NCI-H446 (cell line): ENCODE data around the gene VWC2L.

Experiments
- DNase-seq, 2 experiments: peaks; one replicate each; lab custom pipeline; 2025; lab: John Stamatoyannopoulos, UW

VWC2L gene

DNA sequence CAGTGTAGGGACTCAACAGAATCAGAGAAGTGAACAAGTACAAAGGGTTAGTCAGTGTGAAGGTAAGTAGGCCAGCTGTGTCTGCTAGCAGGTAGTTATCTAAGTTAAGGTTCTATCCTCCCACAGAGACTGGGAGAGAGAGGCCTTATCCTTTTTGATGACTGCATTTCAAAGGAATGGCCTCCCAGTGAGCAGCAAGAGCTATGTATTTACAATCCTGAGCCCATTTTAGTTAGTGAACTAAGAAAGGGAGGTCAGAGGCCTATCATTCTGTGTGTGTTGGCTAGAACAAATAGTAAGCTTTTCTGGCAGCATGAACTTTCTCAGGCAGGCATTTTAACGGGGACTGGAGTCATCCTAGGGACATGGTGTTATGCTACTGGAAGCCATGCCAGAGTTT is 182.9 kb downstream of the VWC2L start:
- DNase-seq: no peak

DNA sequence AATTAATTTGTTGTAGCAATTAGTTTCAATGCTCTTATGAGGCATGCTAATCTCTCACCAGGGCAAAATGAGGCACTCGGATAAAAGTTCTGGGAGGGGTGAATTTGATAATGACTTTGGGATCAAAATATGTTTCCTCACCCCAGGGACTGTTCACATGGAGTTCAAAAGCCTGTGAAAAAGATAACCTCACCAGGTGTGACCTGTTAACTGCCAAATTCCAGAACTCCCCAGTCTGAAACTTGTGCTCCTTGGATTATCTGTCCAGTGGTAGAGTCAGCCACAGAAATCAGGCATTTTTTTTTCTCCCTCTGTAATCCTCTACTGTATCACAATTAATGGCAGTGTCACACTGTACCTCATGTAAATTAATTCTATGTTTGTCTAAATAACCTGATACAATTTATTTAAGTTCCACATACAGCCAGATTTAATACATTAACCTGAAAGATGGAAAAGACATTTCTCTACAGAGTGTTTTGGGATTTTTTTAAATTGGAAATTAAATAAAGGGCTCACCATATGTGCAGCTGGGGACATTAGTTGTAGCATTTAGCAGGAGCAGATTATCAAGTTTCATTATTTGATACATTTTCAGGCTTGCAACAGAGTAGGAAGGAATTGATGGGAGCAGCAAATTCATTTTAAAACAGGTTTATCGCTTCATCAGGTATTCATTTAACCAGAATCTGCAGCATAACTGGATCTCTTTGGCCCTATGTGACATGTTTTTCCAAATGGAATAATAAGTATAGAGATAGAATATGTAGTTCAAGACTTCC is 191.2 kb downstream of the VWC2L start:
- no peak for DNase-seq

DNA sequence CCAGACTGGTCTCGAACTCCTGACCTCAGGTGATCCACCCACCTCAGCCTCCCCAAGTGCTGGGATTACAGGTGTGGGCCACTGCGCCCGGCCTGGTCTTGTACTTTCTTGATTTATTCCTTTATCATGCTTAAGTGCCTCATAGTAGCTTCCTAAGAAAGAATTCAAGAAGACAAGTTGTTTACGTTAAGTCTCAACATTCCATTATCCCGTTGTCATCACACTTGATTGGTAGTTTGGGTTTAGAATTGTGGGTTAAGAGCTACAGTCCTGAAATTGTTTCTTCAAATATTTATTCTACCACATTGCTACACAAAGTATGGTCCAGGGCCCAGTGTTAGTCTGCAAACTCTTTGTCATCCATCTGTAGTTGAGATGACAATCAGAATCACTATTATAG is 194.0 kb downstream of the VWC2L start:
- no peak for DNase-seq

DNA sequence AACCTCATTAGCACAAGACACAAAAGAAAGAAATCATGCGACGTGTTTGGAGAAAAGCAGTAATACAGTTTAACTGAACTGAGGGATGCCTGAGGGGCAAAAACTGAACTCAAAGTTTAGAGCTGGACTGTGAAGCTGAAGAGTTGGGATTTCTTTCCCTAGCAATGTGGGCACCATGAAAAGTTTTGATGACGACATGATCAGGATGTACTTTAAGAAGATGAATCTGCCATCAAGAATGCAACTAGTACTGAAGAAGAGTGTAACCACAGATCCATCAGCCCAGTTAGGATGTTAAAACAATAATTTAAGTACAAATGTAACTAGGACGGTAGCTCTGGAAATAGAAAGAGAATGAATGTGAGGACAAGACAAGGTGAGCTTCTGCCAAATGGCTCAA is 196.2 kb downstream of the VWC2L start:
- no peak for DNase-seq

DNA sequence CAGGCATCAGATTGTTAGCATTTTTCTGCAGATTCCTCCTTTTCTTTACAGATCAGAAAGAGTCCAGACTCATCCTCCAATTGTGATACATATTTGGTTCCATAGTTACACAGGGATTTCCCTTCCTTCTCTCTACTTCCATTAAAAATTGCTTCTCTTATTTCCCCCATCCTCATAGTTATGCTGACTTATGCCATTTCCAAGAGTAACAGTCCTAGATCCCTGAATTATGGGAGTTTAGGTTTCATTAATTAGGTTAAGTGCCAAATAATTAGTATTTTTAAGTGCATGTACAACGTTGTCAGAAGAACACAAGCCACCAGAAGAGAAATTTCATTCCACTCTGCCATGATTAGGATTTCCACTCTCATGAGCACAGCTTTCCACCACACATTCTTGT is 200.2 kb downstream of the VWC2L start:
- no peak for DNase-seq

DNA sequence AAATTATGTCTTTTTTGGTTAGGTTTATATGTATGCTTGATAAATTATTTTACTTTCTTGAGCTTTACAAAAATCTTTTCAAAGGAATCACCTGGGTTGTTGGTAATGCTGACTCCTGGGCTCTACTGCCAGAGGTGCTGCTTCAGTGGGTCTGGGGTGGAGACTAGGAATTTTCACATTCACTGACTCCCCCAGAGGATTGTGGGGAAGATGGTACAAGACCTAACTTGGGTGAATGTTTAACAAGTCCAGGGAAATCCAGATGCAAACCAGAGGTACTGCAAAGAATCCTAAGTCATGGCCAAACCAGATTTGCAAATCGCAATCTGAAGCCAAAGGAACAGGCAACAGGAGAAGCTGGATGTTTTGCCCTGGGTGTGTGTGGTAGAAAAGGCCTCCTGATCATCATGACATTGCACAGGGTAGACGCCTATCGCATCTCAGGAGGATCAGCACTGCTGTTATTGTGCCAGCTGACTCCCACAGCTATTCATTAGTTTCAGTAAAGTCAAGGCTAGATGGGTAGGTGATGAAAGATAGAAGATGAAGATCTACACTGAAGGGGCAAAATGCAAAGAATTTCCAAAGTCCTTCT is 213.4 kb downstream of the VWC2L start:
- DNase-seq: no peak

DNA sequence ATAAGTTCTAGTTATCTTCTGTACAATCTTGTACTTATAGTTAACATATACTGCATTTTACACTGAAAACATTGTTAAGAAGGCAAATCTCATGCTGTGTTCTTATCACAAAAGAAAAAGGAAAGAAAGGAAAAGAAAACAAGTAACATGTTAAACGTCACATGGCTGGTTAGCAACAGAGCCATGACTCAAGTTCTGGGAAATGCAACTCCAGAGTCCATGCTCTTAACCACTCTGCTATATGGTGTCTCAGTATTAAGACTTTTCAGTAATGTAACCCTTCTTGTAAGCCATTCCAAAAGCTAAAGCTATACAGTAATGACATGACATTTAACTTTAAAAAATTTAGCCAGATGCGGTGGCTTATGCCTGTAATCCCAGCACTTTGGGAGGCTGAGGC is 217.2 kb downstream of the VWC2L start:
- DNase-seq: no peak
